ENCODE measurements around the gene ELAPOR1.
"Not testable (repeated sequence)": the region's sequence is repeated elsewhere in the genome, so short reads cannot be mapped to it uniquely, and the experiment has no call there.

The ELAPOR1 gene

DNA sequence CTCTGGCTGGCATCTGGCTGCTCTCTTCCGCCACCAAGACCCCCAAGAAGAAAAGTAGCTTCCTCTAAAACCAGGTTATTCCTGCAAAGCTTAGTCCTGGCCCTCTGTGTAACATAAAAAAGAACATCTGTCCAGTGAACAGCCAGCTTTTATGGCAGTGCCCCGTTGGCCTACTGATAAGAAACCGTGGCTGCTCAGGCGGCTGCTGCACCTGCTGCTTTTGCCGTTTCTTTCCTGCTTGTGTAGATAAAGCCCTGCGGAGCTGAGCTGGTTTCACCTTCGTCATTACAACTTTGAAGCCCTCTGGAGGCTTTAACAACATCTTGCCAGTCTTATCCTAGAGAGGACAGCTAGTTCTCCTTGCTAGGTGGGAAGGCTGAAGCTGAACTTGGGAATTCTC is 20.5 kb downstream of the ELAPOR1 start:
- in situ Hi-C loops (cut with MboI; ENCODE audit: low sequenced_read_pairs), result no loop called here

GRCh38 chr1:109135940-109136339 is 22.0 kb downstream of the ELAPOR1 start:
- in situ Hi-C loops (cut with MboI; ENCODE audit: low sequenced_read_pairs), result no loop called here

- in situ Hi-C loops (cut with MboI; ENCODE audit: low sequenced_read_pairs), result no loop called here
These were observed 22.9 kb downstream of the ELAPOR1 start for GRCh38 chr1:109136766-109137165.

DNA sequence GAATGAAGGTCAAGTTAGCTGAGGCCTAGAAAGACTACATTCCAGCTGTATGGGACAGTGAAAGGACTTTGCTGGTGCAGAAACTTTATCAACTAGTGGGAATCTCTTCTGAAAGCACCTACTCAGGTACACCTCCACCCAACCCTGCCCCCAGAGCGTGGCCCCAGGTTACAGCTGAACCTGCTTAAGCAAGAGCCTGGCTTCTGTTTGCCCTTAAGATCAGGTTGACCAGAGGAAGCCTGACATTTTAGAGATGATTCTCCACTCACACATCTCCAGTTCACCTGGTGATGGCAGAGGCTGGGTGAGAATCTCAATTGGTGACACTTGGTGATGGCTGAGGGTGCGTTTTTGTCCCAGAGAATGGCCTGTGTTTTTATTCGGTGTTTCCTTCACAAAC is 24.0 kb downstream of the ELAPOR1 start:
- in situ Hi-C loops (cut with MboI; ENCODE audit: low sequenced_read_pairs), result no loop called here

- in situ Hi-C loops (cut with MboI; ENCODE audit: low sequenced_read_pairs), result no loop called here
These were observed 24.4 kb downstream of the ELAPOR1 start for GRCh38 chr1:109138358-109138757.

- in situ Hi-C loops (cut with MboI; ENCODE audit: low sequenced_read_pairs), result no loop called here
These were observed 26.5 kb downstream of the ELAPOR1 start for GRCh38 chr1:109140392-109140791.

DNA sequence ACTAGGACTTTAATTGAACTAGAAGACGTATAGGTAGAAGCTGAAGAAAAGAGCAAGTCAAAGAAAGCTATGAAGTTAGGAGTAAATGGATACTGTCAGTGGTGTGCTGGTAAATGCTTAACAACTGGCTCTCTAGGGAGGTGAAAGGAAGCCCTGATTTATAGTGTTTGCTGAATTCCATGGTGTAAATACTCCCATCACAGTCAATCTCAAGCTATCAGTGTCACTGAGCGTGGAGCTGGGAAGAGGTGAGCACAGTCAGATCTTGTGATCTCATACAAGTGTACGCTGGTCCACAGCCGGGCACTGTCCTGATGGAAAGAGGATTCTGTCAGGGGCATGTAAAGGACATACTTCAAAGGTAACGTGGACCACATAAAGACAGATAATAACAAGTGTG is 28.3 kb downstream of the ELAPOR1 start:
- in situ Hi-C loops (cut with MboI; ENCODE audit: low sequenced_read_pairs), result no loop called here

- in situ Hi-C loops (cut with MboI; ENCODE audit: low sequenced_read_pairs), result not testable (repeated sequence)
These were observed 28.8 kb downstream of the ELAPOR1 start for GRCh38 chr1:109142725-109143124.

DNA sequence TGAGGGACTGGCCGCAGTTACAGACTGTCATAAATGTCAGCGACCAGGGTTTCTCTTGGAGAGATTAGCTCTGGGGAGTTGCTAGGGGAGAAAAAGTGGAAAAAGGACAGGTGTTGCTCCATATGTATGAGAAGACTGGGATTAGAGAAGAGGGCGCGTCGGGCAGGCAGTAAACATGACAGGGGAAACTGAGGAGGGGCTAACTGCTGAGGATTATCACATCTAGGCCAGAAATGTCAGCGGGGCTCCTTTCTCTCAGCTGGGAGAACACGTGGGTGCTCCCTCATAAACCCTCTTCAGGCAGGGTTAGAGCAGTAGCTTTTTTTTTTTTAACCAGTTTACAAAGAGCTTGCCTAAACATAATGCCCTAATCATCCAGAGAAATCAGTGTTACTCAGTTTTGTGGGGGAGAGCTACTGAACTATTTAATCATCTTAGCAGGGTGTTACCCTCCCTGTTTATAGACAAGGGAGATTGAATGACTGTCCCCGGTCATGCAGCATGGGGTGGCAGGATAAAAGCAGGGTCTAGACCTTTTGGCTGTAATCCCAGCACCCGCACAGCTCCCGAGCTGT is 35.2 kb downstream of the ELAPOR1 start:
- in situ Hi-C loops (cut with MboI; ENCODE audit: low sequenced_read_pairs), result no loop called here

- in situ Hi-C loops (cut with MboI; ENCODE audit: low sequenced_read_pairs), result no loop called here
These were observed 36.1 kb downstream of the ELAPOR1 start for GRCh38 chr1:109149874-109150601.

DNA sequence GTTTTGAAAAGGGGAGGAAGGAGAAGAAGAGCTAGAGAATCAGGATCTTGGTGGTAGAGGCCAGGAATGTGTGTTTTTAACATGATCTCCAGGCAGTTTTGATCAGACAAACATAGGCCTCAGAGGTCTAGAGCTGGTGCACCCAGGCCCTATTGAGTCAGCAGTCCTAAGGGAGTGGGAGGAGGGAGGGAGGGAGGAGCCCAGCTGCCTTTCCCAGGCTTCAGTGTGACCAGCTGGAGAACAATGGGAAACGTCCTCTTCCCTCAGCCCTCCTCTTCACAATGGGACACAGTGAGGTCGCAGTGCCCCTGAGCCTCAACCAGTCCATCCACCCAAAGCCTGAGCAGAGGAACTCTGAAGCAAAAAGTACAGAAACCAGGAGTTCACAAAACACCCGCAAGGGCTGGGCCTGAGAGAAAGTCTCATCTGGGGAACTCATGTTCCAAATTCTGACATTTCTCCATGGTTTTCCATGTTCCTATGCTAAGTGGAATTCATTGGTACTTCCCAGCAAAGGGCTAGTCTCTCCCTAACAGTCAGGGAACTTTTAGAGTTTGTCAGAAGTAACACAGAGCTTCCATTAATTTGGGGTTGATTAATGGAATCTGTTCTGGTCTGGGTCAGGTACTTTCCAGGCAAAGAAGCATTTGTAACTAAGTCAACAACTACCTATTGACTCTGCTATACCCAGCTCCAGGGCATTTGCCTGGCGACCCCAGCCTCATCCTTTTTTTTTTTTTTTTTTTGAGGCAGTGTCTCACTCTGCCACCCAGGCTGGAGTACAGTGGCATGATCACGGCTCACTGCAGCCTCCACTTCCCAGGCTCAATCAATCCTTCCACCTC is 37.5 kb downstream of the ELAPOR1 start:
- in situ Hi-C loops (cut with MboI; ENCODE audit: low sequenced_read_pairs), result no loop called here

GRCh38 chr1:109152196-109152595 is 38.3 kb downstream of the ELAPOR1 start:
- in situ Hi-C loops (cut with MboI; ENCODE audit: low sequenced_read_pairs), result no loop called here

GRCh38 chr1:109156916-109157385 is 43.0 kb downstream of the ELAPOR1 start:
- in situ Hi-C loops (cut with MboI; ENCODE audit: low sequenced_read_pairs), result no loop called here

DNA sequence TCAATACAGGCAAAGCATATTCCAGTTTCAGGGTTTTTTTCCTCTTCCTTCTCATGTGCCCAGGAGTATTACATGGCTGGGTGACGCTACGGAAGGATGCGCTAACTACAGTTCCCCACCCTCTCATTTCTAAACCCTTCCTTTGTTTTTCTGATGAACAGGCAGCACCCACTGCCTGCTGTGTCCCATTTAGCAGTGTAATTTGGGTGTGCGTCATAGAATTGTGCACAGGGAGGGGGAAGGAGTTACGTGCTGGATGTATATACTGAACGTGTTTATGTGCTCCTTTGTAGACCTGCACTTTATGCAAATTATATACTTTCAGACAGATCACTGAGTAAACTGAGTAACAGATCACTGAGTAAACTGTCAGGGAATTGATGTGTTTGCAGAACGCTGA is 44.5 kb downstream of the ELAPOR1 start:
- in situ Hi-C loops (cut with MboI; ENCODE audit: low sequenced_read_pairs), result no loop called here

- in situ Hi-C loops (cut with MboI; ENCODE audit: low sequenced_read_pairs), result no loop called here
These were observed 45.4 kb downstream of the ELAPOR1 start for GRCh38 chr1:109159326-109159725.

- in situ Hi-C loops (cut with MboI; ENCODE audit: low sequenced_read_pairs), result no loop called here
These were observed 46.3 kb downstream of the ELAPOR1 start for GRCh38 chr1:109160071-109160840.

DNA sequence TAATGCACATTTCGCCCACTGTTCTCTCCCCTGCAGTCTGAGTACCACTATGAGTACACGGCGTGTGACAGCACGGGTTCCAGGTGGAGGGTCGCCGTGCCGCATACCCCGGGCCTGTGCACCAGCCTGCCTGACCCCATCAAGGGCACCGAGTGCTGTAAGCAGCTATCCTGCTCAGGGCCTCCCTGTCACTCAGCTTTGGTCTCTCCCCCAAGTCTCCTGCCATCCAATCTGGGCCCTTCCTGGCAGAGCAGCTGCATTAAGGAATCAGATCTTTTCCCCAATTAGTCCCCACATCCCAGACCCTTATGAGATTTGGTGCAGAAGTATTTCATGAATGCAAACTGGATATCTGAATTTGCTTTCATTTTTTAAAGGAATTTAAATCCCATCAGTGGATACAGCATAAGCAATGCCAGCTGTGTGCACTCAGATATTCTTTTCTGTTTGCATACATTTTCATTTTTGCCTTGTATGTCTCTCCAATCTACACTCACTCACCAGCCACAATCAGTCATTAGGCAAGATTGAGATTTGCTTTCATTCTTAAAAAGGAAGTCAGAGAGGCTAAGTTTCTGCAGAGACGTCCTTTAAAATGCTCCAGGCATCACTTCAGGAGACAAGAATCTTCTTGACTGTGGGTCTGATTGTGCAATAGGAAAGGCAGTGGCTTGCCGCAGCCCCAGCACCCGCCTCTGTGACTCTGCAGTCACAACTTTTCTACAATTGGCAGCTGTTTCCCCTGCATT is 48.1 kb downstream of the ELAPOR1 start:
- in situ Hi-C loops (cut with MboI; ENCODE audit: low sequenced_read_pairs), result no loop called here

GRCh38 chr1:109162626-109163025 is 48.7 kb downstream of the ELAPOR1 start:
- in situ Hi-C loops (cut with MboI; ENCODE audit: low sequenced_read_pairs), result no loop called here

DNA sequence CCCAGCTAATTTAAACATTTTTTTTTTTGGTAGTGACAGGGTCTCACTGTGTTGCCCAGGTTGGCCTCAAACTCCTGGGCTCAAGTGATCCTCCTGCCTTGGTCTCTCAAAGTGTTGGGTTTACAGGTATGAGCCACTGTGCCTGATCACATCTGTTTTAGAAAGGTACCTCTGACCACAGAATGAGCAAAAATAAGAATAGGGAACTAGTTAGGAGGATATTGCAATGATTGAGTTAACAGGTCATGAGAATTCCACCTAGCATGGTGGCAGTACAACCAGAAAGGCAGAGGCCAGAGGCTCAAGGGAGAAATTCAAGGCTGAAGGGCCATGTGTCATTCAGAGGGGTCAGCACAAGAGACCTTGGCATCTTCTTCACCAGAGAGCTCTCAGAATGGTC is 49.6 kb downstream of the ELAPOR1 start:
- in situ Hi-C loops (cut with MboI; ENCODE audit: low sequenced_read_pairs), result no loop called here
